C4-2B (cell line): ENCODE data around the gene SLC17A3.

Experiments used
- H3K27ac ChIP-seq: fragments of 450-650 bp; 2 replicates; pipeline ENCODE4 v1.5.1; 2017
- ZFX ChIP-seq: fragments of 450-650 bp; IDR thresholded peaks from 2 replicates; pipeline ENCODE4 v1.6.1; 2017
- TF ChIP-seq, protein P1 (sequence below): fragments of 450-650 bp; conservative IDR thresholded peaks from 2 replicates; pipeline ENCODE4 v1.5.1; 2017; ENCODE audit warnings: mild to moderate bottlenecking

Gene SLC17A3

DNA sequence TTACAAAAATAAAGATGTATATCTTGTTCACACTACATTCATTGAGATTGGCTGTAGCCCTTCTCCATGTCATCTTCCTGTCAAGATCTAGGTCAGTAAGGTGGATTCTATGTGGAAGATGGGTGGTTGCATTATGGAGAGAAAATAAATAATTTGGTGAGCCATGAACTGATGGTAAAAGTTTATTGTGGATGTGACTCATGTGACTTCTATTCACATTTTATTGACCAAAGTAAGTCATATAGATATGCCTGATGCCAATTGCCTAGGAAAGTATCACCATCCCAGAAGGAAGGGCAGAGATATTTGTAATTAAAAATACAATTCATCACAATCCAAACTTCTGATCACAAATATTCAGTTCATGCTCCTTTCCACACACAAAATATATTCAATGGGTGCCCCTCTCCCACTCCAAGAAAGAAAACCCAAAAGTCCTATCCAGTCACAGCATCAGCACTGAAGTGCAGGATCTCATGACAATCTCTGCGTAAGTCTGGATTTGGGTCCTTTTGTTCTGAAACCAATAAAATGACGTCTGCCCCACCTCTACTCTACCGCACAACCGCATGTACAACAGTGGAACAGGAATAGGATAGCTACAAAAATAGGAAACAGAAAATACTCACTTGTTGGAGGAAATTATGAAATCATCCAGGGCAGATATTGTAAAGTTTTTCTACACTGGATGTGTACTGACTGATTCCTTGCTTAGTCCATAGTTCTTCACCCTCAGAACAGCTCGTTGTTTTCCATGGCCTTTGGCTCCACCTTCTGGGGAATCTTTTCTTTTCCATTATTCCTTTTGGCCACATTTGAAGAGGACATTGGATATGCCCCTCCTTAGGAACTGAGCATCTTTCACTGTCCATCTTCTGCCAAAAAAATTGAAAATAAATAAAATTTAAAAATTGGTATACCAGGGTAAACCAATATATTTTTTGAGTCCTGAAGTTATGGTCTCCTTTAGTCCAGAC lies 16.1 kb upstream of the SLC17A3 start:
- TF ChIP-seq, protein P1, sequence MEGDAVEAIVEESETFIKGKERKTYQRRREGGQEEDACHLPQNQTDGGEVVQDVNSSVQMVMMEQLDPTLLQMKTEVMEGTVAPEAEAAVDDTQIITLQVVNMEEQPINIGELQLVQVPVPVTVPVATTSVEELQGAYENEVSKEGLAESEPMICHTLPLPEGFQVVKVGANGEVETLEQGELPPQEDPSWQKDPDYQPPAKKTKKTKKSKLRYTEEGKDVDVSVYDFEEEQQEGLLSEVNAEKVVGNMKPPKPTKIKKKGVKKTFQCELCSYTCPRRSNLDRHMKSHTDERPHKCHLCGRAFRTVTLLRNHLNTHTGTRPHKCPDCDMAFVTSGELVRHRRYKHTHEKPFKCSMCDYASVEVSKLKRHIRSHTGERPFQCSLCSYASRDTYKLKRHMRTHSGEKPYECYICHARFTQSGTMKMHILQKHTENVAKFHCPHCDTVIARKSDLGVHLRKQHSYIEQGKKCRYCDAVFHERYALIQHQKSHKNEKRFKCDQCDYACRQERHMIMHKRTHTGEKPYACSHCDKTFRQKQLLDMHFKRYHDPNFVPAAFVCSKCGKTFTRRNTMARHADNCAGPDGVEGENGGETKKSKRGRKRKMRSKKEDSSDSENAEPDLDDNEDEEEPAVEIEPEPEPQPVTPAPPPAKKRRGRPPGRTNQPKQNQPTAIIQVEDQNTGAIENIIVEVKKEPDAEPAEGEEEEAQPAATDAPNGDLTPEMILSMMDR = peak; percentile 68
- TF ChIP-seq ZFX = no peak
- no peak overlapping the region for H3K27ac ChIP-seq

DNA sequence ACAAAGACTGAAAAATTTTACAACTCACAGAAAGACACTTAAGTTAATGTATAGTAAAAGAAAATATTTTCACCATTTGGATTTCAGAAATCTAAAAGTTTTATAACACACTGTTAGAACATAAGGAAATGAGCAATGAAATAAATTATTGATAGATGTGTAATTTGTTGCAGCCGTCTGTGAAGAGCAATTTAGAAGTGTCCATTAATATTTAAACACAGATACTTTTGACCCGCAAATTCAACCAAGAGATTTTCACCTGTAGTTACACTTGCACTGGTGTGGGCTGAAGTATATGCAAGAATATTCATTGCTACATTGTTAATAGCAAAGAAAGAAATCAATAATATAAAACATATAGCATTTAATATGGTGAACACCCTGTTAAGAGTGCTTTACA lies 14.6 kb upstream of the SLC17A3 start:
- no peak overlapping the region for H3K27ac ChIP-seq
- TF ChIP-seq, protein P1 = no peak
- no peak for TF ChIP-seq ZFX

DNA sequence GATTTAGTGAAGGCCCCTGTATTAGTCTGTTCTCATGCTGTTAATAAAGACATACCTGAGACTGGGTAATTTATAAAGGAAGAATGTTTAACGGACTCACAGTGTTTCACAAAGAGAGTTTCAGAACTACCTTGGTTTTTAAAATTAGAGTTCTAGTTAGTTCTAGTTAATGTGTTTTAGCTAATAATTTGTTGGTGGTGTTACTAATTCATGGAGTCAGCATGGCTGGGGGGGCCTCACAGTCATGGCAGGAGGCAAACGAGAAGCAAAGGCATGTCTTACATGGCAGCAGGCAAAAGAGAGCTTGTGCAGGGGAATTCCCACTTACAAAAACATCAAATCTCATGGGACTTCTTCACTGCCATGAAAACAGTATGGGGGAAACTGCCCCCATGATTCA lies 12.0 kb upstream of the SLC17A3 start:
- H3K27ac ChIP-seq = no peak overlapping the region

DNA sequence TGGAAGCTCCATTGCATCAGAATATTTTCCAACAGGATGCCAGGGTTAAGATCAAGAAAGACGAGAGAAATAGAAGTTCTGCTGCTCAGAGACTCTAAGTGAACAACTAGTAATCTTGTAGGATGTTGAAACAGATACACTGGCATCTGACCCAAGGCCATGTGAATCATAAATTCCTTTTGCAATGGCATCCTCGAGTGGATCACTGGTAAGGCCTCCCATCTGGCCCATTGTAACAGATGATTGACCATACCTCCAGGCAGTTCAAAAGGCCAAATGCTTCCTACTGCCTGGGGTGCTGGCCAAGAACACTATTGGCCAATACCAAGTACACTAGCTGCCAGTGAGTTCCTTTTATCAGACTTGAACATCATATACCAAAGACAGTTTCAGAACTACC lies 9.9 kb upstream of the SLC17A3 start:
- TF ChIP-seq, protein P1 = no peak
- no peak for TF ChIP-seq ZFX
- no peak overlapping the region for H3K27ac ChIP-seq

More for the DNA sequence above, 12.0 kb upstream of the SLC17A3 start:
- TF ChIP-seq ZFX = no peak
- TF ChIP-seq, protein P1 = no peak

DNA sequence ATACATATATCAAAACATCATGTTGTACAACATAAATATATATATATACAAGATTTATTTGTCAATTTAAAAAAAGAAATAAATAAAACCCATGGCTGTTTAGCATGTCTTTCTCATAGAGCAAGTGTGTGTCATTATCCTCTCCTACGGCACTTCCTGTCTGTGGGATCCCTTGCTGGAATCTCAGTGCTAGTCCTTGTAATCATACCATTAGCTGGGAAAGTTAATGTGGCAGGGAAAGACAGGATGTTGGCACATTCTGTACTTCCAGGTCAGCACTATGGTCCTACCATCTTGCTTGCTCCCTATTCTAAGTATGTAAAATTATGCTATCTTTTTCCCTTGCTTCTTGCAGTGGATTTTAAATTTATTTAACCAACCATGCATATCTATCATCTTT lies 9.5 kb upstream of the SLC17A3 start:
- no peak overlapping the region for H3K27ac ChIP-seq
- TF ChIP-seq, protein P1 = no peak
- TF ChIP-seq ZFX = no peak

DNA sequence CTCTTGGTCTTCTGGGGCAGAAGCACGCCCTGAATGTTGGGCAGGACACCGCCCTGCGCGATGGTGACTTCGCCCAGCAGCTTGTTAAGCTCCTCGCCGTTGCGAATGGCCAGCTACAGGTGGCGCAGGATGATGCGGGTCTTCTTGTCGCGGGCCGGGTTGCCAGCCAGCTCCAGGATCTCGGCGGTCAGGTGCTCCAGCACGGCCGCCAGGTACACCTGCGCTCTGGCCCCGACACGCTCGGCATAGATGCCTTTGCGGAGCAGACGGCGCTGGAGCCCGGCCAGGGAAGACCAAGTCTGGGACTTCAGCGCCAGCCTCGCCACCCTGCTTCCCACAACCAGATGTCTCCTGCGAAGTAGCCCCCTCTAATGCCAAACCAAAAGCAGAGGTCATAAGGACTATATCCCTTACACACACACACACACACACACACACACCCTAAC lies 8.0 kb upstream of the SLC17A3 start:
- H3K27ac ChIP-seq = no peak overlapping the region
- TF ChIP-seq ZFX = no peak
- TF ChIP-seq, protein P1 = no peak

DNA sequence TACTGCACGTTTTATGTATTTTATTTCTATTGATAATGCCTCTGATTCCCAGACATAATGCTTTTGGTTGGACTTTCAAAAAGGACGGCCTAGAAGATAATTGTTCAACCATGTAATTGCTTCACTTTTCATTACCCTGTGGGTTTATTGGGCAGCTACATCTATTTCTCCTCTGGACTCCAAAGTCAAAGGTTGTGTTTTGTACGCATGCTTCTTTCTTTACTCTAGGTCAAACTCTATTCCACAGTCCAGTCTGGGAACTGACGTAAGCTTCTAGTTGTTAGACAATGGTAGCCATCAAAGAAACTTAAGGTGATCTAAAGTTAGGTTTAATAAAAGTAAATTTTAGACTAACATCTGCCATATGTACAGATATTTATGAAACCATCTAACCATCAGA lies 6.6 kb upstream of the SLC17A3 start:
- H3K27ac ChIP-seq = no peak overlapping the region
- TF ChIP-seq ZFX = no peak
- TF ChIP-seq, protein P1 = no peak
